Measurements from ENCODE around the gene PPP6R3. TPM values are rescaled to one million over a fixed set of nuclear protein-coding genes. Genes with fewer than 3 reads are reported as not detected.
A peak's percentile ranks its signal among the peaks of the same experiment; 100 is the strongest.
"Not testable (repeated sequence)": the region's sequence is repeated elsewhere in the genome, so short reads cannot be mapped to it uniquely, and the experiment has no call there.

Gene PPP6R3
- total RNA-seq, 1 experiment from 2014 or later = 153 TPM

- no peaks in the 10 kb centered on the region for H3K4me1 ChIP-seq (ENCODE audit: insufficient read depth, low read length, poor library complexity, severe bottlenecking)
- no peaks in the 10 kb centered on the region for H3K27me3 ChIP-seq (replicated peaks; ENCODE audit: insufficient read depth, low read depth, low read length, poor library complexity)
- no peak for DNase-seq (ENCODE audit: low spot score)
- intact Hi-C loops (cut with micrococcal nuclease; ENCODE audit: unreplicated experiment) = no loop called here
- TSS peak; percentile 19 for BruUV-seq (replicated peaks)
- POLR2A ChIA-PET (ENCODE audit: low non-redundant PET) = no interaction called here
- H3K4me3 ChIP-seq (ENCODE audit: low read depth, low read length, poor library complexity, severe bottlenecking) = no peak overlapping the region
- TF ChIP-seq EZH2 (IDR thresholded peaks at IDR 0.05; ENCODE audit: borderline replicate concordance, low read depth, low read length, poor library complexity, severe bottlenecking) (no peak), CTCF (conservative IDR thresholded peaks at IDR 0.05; ENCODE audit: low read depth, low read length) (no peak)
- H3K27ac ChIP-seq (ENCODE audit: low read depth, low read length, poor library complexity, severe bottlenecking) = no peak overlapping the region
- H3K9me3 ChIP-seq (ENCODE audit: low read depth, low read length, poor library complexity, severe bottlenecking) = no peaks in the 10 kb centered on the region
- peaks cover 22% of the 10 kb centered on the region for H3K36me3 ChIP-seq (ENCODE audit: insufficient read depth, low read length, poor library complexity, severe bottlenecking)
- CTCF ChIA-PET = no interaction called here
Measured at GRCh38 chr11:68538025-68538424, 77.5 kb downstream of the PPP6R3 start.

GRCh38 chr11:68539395-68539794, 78.8 kb downstream of the PPP6R3 start:
- TF ChIP-seq CTCF (conservative IDR thresholded peaks at IDR 0.05; ENCODE audit: low read depth, low read length) = no peak
- no peak for TF ChIP-seq EZH2 (IDR thresholded peaks at IDR 0.05; ENCODE audit: borderline replicate concordance, low read depth, low read length, poor library complexity, severe bottlenecking)
- ChIA-PET CTCF (no interaction called here), POLR2A (ENCODE audit: low non-redundant PET) (no interaction called here)
- no peaks in the 10 kb centered on the region for H3K9me3 ChIP-seq (ENCODE audit: low read depth, low read length, poor library complexity, severe bottlenecking)
- H3K27me3 ChIP-seq (replicated peaks; ENCODE audit: insufficient read depth, low read depth, low read length, poor library complexity) = no peaks in the 10 kb centered on the region
- no peak overlapping the region for H3K27ac ChIP-seq (ENCODE audit: low read depth, low read length, poor library complexity, severe bottlenecking)
- no TSS peak for BruUV-seq (replicated peaks)
- DNase-seq (ENCODE audit: low spot score) = no peak
- no peak overlapping the region for H3K4me3 ChIP-seq (ENCODE audit: low read depth, low read length, poor library complexity, severe bottlenecking)
- no peaks in the 10 kb centered on the region for H3K4me1 ChIP-seq (ENCODE audit: insufficient read depth, low read length, poor library complexity, severe bottlenecking)
- intact Hi-C loops (cut with micrococcal nuclease; ENCODE audit: unreplicated experiment) = no loop called here
- H3K36me3 ChIP-seq (ENCODE audit: insufficient read depth, low read length, poor library complexity, severe bottlenecking) = peaks cover 30% of the 10 kb centered on the region

GRCh38 chr11:68540504-68540903, 80.0 kb downstream of the PPP6R3 start:
- H3K36me3 ChIP-seq (ENCODE audit: insufficient read depth, low read length, poor library complexity, severe bottlenecking) = peaks cover 41% of the 10 kb centered on the region
- POLR2A ChIA-PET (ENCODE audit: low non-redundant PET); intact Hi-C loops (cut with micrococcal nuclease; ENCODE audit: unreplicated experiment); BruUV-seq (replicated peaks); H3K27me3 ChIP-seq (replicated peaks; ENCODE audit: insufficient read depth, low read depth, low read length, poor library complexity); CTCF ChIA-PET; H3K4me3 ChIP-seq (ENCODE audit: low read depth, low read length, poor library complexity, severe bottlenecking); H3K27ac ChIP-seq (ENCODE audit: low read depth, low read length, poor library complexity, severe bottlenecking); H3K4me1 ChIP-seq (ENCODE audit: insufficient read depth, low read length, poor library complexity, severe bottlenecking); H3K9me3 ChIP-seq (ENCODE audit: low read depth, low read length, poor library complexity, severe bottlenecking); DNase-seq (ENCODE audit: low spot score): not testable (repeated sequence)

DNA sequence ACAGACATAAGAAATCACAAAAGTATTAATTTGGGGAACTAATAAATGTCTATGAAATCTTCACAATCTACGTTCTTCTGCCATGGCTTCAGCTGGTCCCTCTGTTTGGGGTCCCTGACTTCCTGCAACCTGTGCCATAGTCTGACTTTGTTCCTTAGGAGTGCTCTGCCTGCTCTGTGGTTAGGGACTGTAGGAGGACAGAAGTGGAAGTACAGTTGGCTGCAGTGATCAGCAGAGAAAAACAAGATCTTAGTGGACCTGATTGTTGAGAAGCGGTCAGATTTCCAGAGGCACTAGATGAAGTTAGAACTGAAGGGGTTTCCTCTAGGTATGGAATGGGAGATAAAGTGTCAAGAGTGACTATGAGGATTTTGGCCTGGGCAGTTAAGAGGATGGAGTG, 80.6 kb downstream of the PPP6R3 start:
- H3K4me3 ChIP-seq (ENCODE audit: low read depth, low read length, poor library complexity, severe bottlenecking) = no peak overlapping the region
- no peak for DNase-seq (ENCODE audit: low spot score)
- TF ChIP-seq EZH2 (IDR thresholded peaks at IDR 0.05; ENCODE audit: borderline replicate concordance, low read depth, low read length, poor library complexity, severe bottlenecking) = no peak
- no peak for TF ChIP-seq CTCF (conservative IDR thresholded peaks at IDR 0.05; ENCODE audit: low read depth, low read length)
- ChIA-PET CTCF (no interaction called here), POLR2A (ENCODE audit: low non-redundant PET) (no interaction called here)
- H3K27me3 ChIP-seq (replicated peaks; ENCODE audit: insufficient read depth, low read depth, low read length, poor library complexity) = no peaks in the 10 kb centered on the region
- H3K36me3 ChIP-seq (ENCODE audit: insufficient read depth, low read length, poor library complexity, severe bottlenecking) = peaks cover 44% of the 10 kb centered on the region
- intact Hi-C loops (cut with micrococcal nuclease; ENCODE audit: unreplicated experiment) = no loop called here
- H3K27ac ChIP-seq (ENCODE audit: low read depth, low read length, poor library complexity, severe bottlenecking) = no peak overlapping the region
- H3K4me1 ChIP-seq (ENCODE audit: insufficient read depth, low read length, poor library complexity, severe bottlenecking) = no peaks in the 10 kb centered on the region
- no peaks in the 10 kb centered on the region for H3K9me3 ChIP-seq (ENCODE audit: low read depth, low read length, poor library complexity, severe bottlenecking)
- no TSS peak for BruUV-seq (replicated peaks)
